Measurements from ENCODE around the gene CD53. TPM values are rescaled to one million over a fixed set of nuclear protein-coding genes. Genes with fewer than 3 reads are reported as not detected.

CD53 gene
- total and polyA plus RNA-seq, 4 donors: 10.7 to 30.4 (median 21.7) TPM

DNA sequence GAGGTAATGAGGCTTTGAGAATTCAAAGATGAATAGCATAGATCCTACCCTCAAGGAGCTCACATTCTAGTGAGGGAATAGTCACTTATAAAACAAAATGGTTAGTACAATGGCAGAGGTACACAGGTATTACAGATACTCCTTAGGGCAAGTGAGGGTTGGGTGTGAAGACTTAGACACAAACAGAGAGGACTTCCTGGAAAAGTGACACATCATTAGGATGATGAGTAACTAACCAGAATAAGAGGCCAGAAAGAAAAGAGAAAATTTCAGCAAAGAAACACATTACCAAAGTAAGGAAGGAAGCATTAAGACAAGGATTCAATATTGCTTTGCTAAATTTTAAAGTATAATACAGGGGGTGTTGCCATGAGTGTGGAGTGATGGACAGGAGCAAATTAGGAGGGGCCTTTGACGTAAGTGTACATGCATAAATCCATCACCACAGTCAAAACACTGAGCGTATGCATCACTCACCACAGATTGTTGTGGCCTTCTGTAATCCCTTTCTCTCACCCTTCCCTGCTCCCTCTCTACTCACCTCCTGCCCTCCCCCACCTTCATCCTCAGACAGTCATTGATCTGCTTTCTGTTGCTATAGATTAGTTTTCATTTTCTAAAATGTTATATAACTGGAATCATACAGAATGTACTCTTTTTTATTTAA lies 7.9 kb downstream of the CD53 start:
- H3K4me3 ChIP-seq (ENCODE audit: low read depth in 1 of 3, low read length in 3 of 3): no peak overlapping the region
- no peaks in the 10 kb centered on the region for H3K4me1 ChIP-seq (ENCODE audit: control insufficient read depth in 4 of 4, insufficient read depth in 4 of 4, low read length in 3 of 4)
- TF ChIP-seq FOXA2 (IDR thresholded peaks at IDR 0.05) (no peak), JUND (IDR thresholded peaks at IDR 0.05) (no peak)
- no peak for DNase-seq (ENCODE audit: low spot score)
- 72% methylated on average over 2 of the region's 2 CpGs for WGBS
- no peak overlapping the region for H3K27ac ChIP-seq (ENCODE audit: low read depth in 1 of 2, low read length in 2 of 2)
- H3K36me3 ChIP-seq (ENCODE audit: control insufficient read depth in 4 of 4, insufficient read depth in 3 of 4, low read depth in 1 of 4, low read length in 3 of 4): no peaks in the 10 kb centered on the region
- H3K9me3 ChIP-seq (ENCODE audit: control insufficient read depth in 4 of 4, low read length in 3 of 4): no peaks in the 10 kb centered on the region
- no peak overlapping the region for H3K9ac ChIP-seq (ENCODE audit: low read depth in 1 of 2, low read length in 2 of 2)
- no peaks in the 10 kb centered on the region for H3K27me3 ChIP-seq (ENCODE audit: control insufficient read depth in 4 of 4, insufficient read depth in 4 of 4, low read length in 3 of 4)

DNA sequence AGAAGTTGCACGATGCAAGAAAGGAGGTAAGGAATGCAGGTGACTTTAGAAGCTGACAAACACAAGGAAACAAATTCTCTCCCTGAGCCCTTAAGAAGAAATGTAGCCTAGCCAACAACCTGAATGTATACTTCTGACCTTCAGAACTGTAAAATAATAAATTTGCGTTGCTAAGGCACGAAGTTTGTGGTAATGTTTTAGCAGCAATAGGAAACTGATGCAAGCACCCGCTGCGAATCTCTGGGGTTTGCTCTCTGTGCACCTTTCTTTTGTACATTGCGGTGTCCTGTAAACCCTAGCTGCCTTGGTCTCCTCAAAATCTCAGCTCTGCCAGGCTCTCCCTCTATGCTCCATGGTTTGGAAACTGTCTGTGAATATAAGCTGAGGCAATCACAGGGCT lies 15.1 kb downstream of the CD53 start:
- WGBS: 77% methylated on average over 6 of the region's 6 CpGs
- H3K4me3 ChIP-seq (ENCODE audit: low read depth in 1 of 3, low read length in 3 of 3): no peak overlapping the region
- DNase-seq (ENCODE audit: low spot score): no peak
- no peaks in the 10 kb centered on the region for H3K9me3 ChIP-seq (ENCODE audit: control insufficient read depth in 4 of 4, low read length in 3 of 4)
- H3K27ac ChIP-seq (ENCODE audit: low read depth in 1 of 2, low read length in 2 of 2): no peak overlapping the region
- TF ChIP-seq RAD21 (IDR thresholded peaks at IDR 0.05) (no peak), FOXA2 (IDR thresholded peaks at IDR 0.05) (no peak), HNF4G (IDR thresholded peaks at IDR 0.05) (no peak), TAF1 (conservative IDR thresholded peaks at IDR 0.05) (no peak)
- no peak overlapping the region for H3K9ac ChIP-seq (ENCODE audit: low read depth in 1 of 2, low read length in 2 of 2)
- H3K4me1 ChIP-seq (ENCODE audit: control insufficient read depth in 4 of 4, insufficient read depth in 4 of 4, low read length in 3 of 4): no peaks in the 10 kb centered on the region
- no peaks in the 10 kb centered on the region for H3K36me3 ChIP-seq (ENCODE audit: control insufficient read depth in 4 of 4, insufficient read depth in 3 of 4, low read depth in 1 of 4, low read length in 3 of 4)
- H3K27me3 ChIP-seq (ENCODE audit: control insufficient read depth in 4 of 4, insufficient read depth in 4 of 4, low read length in 3 of 4): no peaks in the 10 kb centered on the region

DNA sequence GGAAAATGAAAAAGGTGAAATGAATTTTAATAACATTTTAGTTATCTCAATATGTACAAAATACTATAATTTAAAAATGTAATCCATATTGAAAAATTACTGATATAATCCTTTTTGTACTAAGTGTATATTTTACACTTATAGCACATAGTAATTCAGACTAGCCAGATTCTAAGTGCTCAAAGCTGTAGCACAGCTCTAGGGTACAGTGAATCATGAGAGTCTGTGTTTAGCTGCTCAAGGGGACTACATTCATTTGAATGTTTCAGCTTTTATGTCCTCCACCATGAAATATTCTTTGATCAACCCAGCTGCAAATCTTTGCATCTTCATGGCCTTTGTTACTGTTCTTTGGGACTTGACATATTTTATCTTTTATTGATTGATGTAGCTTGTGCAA lies 15.7 kb downstream of the CD53 start:
- H3K9me3 ChIP-seq (ENCODE audit: control insufficient read depth in 4 of 4, low read length in 3 of 4): no peaks in the 10 kb centered on the region
- H3K27me3 ChIP-seq (ENCODE audit: control insufficient read depth in 4 of 4, insufficient read depth in 4 of 4, low read length in 3 of 4): no peaks in the 10 kb centered on the region
- H3K4me1 ChIP-seq (ENCODE audit: control insufficient read depth in 4 of 4, insufficient read depth in 4 of 4, low read length in 3 of 4): no peaks in the 10 kb centered on the region
- H3K36me3 ChIP-seq (ENCODE audit: control insufficient read depth in 4 of 4, insufficient read depth in 3 of 4, low read depth in 1 of 4, low read length in 3 of 4): no peaks in the 10 kb centered on the region
- TF ChIP-seq, protein P1, sequence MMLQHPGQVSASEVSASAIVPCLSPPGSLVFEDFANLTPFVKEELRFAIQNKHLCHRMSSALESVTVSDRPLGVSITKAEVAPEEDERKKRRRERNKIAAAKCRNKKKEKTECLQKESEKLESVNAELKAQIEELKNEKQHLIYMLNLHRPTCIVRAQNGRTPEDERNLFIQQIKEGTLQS (IDR thresholded peaks at IDR 0.05): no peak
- TF ChIP-seq, protein P2, sequence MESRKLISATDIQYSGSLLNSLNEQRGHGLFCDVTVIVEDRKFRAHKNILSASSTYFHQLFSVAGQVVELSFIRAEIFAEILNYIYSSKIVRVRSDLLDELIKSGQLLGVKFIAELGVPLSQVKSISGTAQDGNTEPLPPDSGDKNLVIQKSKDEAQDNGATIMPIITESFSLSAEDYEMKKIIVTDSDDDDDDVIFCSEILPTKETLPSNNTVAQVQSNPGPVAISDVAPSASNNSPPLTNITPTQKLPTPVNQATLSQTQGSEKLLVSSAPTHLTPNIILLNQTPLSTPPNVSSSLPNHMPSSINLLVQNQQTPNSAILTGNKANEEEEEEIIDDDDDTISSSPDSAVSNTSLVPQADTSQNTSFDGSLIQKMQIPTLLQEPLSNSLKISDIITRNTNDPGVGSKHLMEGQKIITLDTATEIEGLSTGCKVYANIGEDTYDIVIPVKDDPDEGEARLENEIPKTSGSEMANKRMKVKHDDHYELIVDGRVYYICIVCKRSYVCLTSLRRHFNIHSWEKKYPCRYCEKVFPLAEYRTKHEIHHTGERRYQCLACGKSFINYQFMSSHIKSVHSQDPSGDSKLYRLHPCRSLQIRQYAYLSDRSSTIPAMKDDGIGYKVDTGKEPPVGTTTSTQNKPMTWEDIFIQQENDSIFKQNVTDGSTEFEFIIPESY (IDR thresholded peaks at IDR 0.05): no peak
- no peak for TF ChIP-seq HNF4G (IDR thresholded peaks at IDR 0.05)
- no peak for TF ChIP-seq SP1 (IDR thresholded peaks at IDR 0.05)
- no peak for TF ChIP-seq RXRA (IDR thresholded peaks at IDR 0.05)
- TF ChIP-seq, protein P3, sequence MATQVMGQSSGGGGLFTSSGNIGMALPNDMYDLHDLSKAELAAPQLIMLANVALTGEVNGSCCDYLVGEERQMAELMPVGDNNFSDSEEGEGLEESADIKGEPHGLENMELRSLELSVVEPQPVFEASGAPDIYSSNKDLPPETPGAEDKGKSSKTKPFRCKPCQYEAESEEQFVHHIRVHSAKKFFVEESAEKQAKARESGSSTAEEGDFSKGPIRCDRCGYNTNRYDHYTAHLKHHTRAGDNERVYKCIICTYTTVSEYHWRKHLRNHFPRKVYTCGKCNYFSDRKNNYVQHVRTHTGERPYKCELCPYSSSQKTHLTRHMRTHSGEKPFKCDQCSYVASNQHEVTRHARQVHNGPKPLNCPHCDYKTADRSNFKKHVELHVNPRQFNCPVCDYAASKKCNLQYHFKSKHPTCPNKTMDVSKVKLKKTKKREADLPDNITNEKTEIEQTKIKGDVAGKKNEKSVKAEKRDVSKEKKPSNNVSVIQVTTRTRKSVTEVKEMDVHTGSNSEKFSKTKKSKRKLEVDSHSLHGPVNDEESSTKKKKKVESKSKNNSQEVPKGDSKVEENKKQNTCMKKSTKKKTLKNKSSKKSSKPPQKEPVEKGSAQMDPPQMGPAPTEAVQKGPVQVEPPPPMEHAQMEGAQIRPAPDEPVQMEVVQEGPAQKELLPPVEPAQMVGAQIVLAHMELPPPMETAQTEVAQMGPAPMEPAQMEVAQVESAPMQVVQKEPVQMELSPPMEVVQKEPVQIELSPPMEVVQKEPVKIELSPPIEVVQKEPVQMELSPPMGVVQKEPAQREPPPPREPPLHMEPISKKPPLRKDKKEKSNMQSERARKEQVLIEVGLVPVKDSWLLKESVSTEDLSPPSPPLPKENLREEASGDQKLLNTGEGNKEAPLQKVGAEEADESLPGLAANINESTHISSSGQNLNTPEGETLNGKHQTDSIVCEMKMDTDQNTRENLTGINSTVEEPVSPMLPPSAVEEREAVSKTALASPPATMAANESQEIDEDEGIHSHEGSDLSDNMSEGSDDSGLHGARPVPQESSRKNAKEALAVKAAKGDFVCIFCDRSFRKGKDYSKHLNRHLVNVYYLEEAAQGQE (IDR thresholded peaks at IDR 0.05): no peak
- no peak for TF ChIP-seq EGR1 (IDR thresholded peaks at IDR 0.05; ENCODE audit: low read depth in 2 of 2)
- TF ChIP-seq NR2F2 (IDR thresholded peaks at IDR 0.05): no peak
- TF ChIP-seq FOXA1 (IDR thresholded peaks at IDR 0.05): no peak
- TF ChIP-seq, protein P4, sequence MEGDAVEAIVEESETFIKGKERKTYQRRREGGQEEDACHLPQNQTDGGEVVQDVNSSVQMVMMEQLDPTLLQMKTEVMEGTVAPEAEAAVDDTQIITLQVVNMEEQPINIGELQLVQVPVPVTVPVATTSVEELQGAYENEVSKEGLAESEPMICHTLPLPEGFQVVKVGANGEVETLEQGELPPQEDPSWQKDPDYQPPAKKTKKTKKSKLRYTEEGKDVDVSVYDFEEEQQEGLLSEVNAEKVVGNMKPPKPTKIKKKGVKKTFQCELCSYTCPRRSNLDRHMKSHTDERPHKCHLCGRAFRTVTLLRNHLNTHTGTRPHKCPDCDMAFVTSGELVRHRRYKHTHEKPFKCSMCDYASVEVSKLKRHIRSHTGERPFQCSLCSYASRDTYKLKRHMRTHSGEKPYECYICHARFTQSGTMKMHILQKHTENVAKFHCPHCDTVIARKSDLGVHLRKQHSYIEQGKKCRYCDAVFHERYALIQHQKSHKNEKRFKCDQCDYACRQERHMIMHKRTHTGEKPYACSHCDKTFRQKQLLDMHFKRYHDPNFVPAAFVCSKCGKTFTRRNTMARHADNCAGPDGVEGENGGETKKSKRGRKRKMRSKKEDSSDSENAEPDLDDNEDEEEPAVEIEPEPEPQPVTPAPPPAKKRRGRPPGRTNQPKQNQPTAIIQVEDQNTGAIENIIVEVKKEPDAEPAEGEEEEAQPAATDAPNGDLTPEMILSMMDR (IDR thresholded peaks at IDR 0.05; ENCODE audit: low read depth, low read length, missing input control): no peak
- no peak for DNase-seq (ENCODE audit: low spot score)
- no peak overlapping the region for H3K4me3 ChIP-seq (ENCODE audit: low read depth in 1 of 3, low read length in 3 of 3)
- H3K9ac ChIP-seq (ENCODE audit: low read depth in 1 of 2, low read length in 2 of 2): no peak overlapping the region
- no peak overlapping the region for H3K27ac ChIP-seq (ENCODE audit: low read depth in 1 of 2, low read length in 2 of 2)
